Hepatocyte (in vitro differentiated cells): ENCODE results near the gene TRNP1. TPM values are rescaled to one million over a fixed set of nuclear protein-coding genes. Genes with fewer than 3 reads are reported as not detected.
A peak's percentile ranks its signal among the peaks of the same experiment; 100 is the strongest.

ENCODE experiments used
- DNase-seq: peaks from one replicate; pipeline ENCODE4 v3.0.0-alpha.2; 2016; ENCODE audit warnings: low spot score
- H2AFZ ChIP-seq: fragments of 200-600 bp; sonication (generic); 2 replicates; pipeline ENCODE4 v1.6.0; 2016; ENCODE audit warnings: antibody characterized with exemption, mild to moderate bottlenecking
- H3K27ac ChIP-seq: fragments of 200-600 bp; sonication (generic); 2 replicates; pipeline ENCODE4 v1.5.1; 2016; ENCODE audit warnings: mild to moderate bottlenecking
- H3K27me3 ChIP-seq: fragments of 200-600 bp; sonication (generic); 2 replicates; pipeline ENCODE4 v1.6.1; 2016
- H3K36me3 ChIP-seq: fragments of 200-600 bp; sonication (generic); replicated peaks from 2 replicates; pipeline ENCODE4 v1.5.1; 2016; ENCODE audit warnings: low read depth; ENCODE audit not compliant: insufficient read depth
- H3K4me1 ChIP-seq: fragments of 200-600 bp; sonication (generic); 2 replicates; pipeline ENCODE4 v1.5.1; 2016; ENCODE audit warnings: mild to moderate bottlenecking, moderate library complexity; ENCODE audit not compliant: insufficient read depth
- H3K4me2 ChIP-seq: fragments of 200-600 bp; sonication (generic); 2 replicates; pipeline ENCODE4 v1.6.0; 2016
- H3K4me3 ChIP-seq: fragments of 200-600 bp; sonication (generic); 2 replicates; pipeline ENCODE4 v1.5.1; 2016; ENCODE audit warnings: mild to moderate bottlenecking
- H3K79me2 ChIP-seq: fragments of 200-600 bp; sonication (generic); 2 replicates; pipeline ENCODE4 v1.6.0; 2017; ENCODE audit warnings: mild to moderate bottlenecking
- H3K9me2 ChIP-seq: fragments of 200-600 bp; sonication (generic); replicated peaks from 2 replicates; pipeline ENCODE4 v1.6.0; 2017; ENCODE audit warnings: mild to moderate bottlenecking; ENCODE audit not compliant: insufficient read depth
- H3K9me3 ChIP-seq: fragments of 200-600 bp; sonication (generic); 2 replicates; pipeline ENCODE4 v1.5.1; 2016; ENCODE audit warnings: low read depth, mild to moderate bottlenecking
- H4K20me1 ChIP-seq: fragments of 200-600 bp; sonication (generic); 2 replicates; pipeline ENCODE4 v1.6.0; 2016; ENCODE audit warnings: mild to moderate bottlenecking; ENCODE audit not compliant: insufficient read depth, poor library complexity, severe bottlenecking
- CTCF ChIP-seq: fragments of 200-600 bp; sonication (generic); IDR thresholded peaks from 2 replicates; pipeline ENCODE4 v1.5.1; 2016; ENCODE audit warnings: antibody characterized with exemption, mild to moderate bottlenecking; ENCODE audit not compliant: poor library complexity
- EZH2 ChIP-seq: fragments of 200-600 bp; sonication (generic); IDR thresholded peaks from 2 replicates; pipeline ENCODE4 v1.6.1; 2016; ENCODE audit warnings: antibody characterized with exemption, mild to moderate bottlenecking, borderline replicate concordance
- EZH2phosphoT487 ChIP-seq: fragments of 200-600 bp; sonication (generic); IDR thresholded peaks from one replicate; pipeline ENCODE4 v1.6.1; 2018; ENCODE audit warnings: antibody characterized with exemption, mild to moderate bottlenecking, low read depth, moderate library complexity; ENCODE audit not compliant: unreplicated experiment, severe bottlenecking
- WGBS: methylation state at CpG from one replicate; pipeline ENCODE4 v1.1.6; 2016; ENCODE audit warnings: low lambda C conversion rate; ENCODE audit errors: missing lambda C conversion rate; 5-methylcytosine and 5-hydroxymethylcytosine counted together
- polyA plus RNA-seq: library from polyadenylated mRNA; unstranded; fragments of >200 nt; fragmentation: Nextera tagmentation; extraction: Ambion mirVana; gene quantifications from 2 replicates; pipeline ENCODE4 v1.2.1, GENCODE V29; 2016
- total RNA-seq: library from RNA; depleted of rRNA; stranded (reverse); fragments of >200 nt; gene quantifications from 2 replicates; pipeline ENCODE4 v1.2.3, GENCODE V29; 2014

TRNP1 gene
- total and polyA plus RNA-seq, 2 experiments from 2014 or later: 67.4 to 137 TPM

- Histone ChIP-seq H3K9me2 (no peaks in the 10 kb centered on the region), H3K4me3 (no peak overlapping the region), H3K36me3 (no peaks in the 10 kb centered on the region), H3K27me3 (no peaks in the 10 kb centered on the region), H3K9me3 (no peaks in the 10 kb centered on the region), H2AFZ (no peak overlapping the region), H4K20me1 (peaks cover 8% of the 10 kb centered on the region), H3K4me1 (peaks cover 44% of the 10 kb centered on the region), H3K4me2 (peak overlapping the region; percentile 95), H3K79me2 (peaks cover 36% of the 10 kb centered on the region), H3K27ac (peak overlapping the region; percentile 85)
- DNase-seq: peak; percentile 32
- no peak for TF ChIP-seq EZH2phosphoT487
- TF ChIP-seq EZH2: no peak
- no peak for TF ChIP-seq CTCF
- WGBS: 91% methylated on average over 11 of the region's 11 CpGs
These were observed 5.2 kb downstream of the TRNP1 start for GRCh38 chr1:26998429-26999300.

GRCh38 chr1:26999440-26999987, 6.0 kb downstream of the TRNP1 start:
- no peak overlapping the region for H2AFZ ChIP-seq
- TF ChIP-seq CTCF (no peak), EZH2 (no peak), EZH2phosphoT487 (no peak)
- H3K27ac ChIP-seq: peak overlapping the region; percentile 85
- no peaks in the 10 kb centered on the region for H3K9me2 ChIP-seq
- H3K4me3 ChIP-seq: no peak overlapping the region
- DNase-seq: peak; percentile 86
- peak overlapping the region; percentile 95 for H3K4me2 ChIP-seq
- 61% methylated on average over 7 of the region's 7 CpGs for WGBS
- H3K79me2 ChIP-seq: peaks cover 33% of the 10 kb centered on the region
- H3K27me3 ChIP-seq: no peaks in the 10 kb centered on the region
- H3K4me1 ChIP-seq: peaks cover 52% of the 10 kb centered on the region
- H3K36me3 ChIP-seq: no peaks in the 10 kb centered on the region
- H3K9me3 ChIP-seq: no peaks in the 10 kb centered on the region
- H4K20me1 ChIP-seq: peaks cover 8% of the 10 kb centered on the region

GRCh38 chr1:27000090-27000816, 6.8 kb downstream of the TRNP1 start:
- no peak for TF ChIP-seq CTCF
- TF ChIP-seq EZH2: no peak
- TF ChIP-seq EZH2phosphoT487: no peak
- Histone ChIP-seq H2AFZ (no peak overlapping the region), H3K9me2 (no peaks in the 10 kb centered on the region), H3K4me1 (peaks cover 56% of the 10 kb centered on the region), H4K20me1 (peaks cover 7% of the 10 kb centered on the region), H3K4me2 (no peak overlapping the region), H3K9me3 (no peaks in the 10 kb centered on the region), H3K27me3 (no peaks in the 10 kb centered on the region), H3K4me3 (no peak overlapping the region), H3K79me2 (peaks cover 27% of the 10 kb centered on the region), H3K36me3 (no peaks in the 10 kb centered on the region), H3K27ac (peak overlapping the region; percentile 76)
- no peak for DNase-seq
- 70% methylated on average over 9 of the region's 9 CpGs for WGBS
